Liver (tissue), 9 donors: ENCODE data around the gene ASCL5. TPM values are rescaled to one million over a fixed set of nuclear protein-coding genes. Genes with fewer than 3 reads are reported as not detected.

Experiments
- DNase-seq: peaks from one replicate; pipeline ENCODE4 v3.0.0-alpha.2; 2017; ENCODE audit warnings: low spot score
- H3K27ac ChIP-seq, 2 donors: one replicate each; pipeline ENCODE4 v1.7.0; 2013; ENCODE audit warnings: inconsistent platforms in 2 of 2, low read length in 2 of 2, control low read depth in 1 of 2, low read depth in 1 of 2, mild to moderate bottlenecking in 1 of 2
- H3K27me3 ChIP-seq, 4 donors: one replicate each; pipeline versions ENCODE4 v1.6.1 to v1.7.0; 2013; ENCODE audit warnings: low read length in 3 of 4, inconsistent platforms in 1 of 4, mild to moderate bottlenecking in 1 of 4, moderate library complexity in 1 of 4; ENCODE audit not compliant: control insufficient read depth in 4 of 4, insufficient read depth in 4 of 4
- H3K36me3 ChIP-seq, 4 donors: one replicate each; pipeline versions ENCODE4 v1.6.1 to v1.7.0; 2013; ENCODE audit warnings: low read length in 3 of 4, mild to moderate bottlenecking in 3 of 4, low read depth in 1 of 4, moderate library complexity in 1 of 4; ENCODE audit not compliant: control insufficient read depth in 4 of 4, insufficient read depth in 3 of 4
- H3K4me1 ChIP-seq, 4 donors: one replicate each; pipeline versions ENCODE4 v1.6.1 to v1.7.0; 2013; ENCODE audit warnings: low read length in 3 of 4, mild to moderate bottlenecking in 3 of 4, moderate library complexity in 1 of 4; ENCODE audit not compliant: control insufficient read depth in 4 of 4, insufficient read depth in 4 of 4
- H3K4me3 ChIP-seq, 3 donors: one replicate each; pipeline versions ENCODE4 v1.6.1 to v1.7.0; 2013; ENCODE audit warnings: low read length in 3 of 3, control low read depth in 1 of 3, low read depth in 1 of 3, mild to moderate bottlenecking in 1 of 3
- H3K9ac ChIP-seq, 2 donors: one replicate each; pipeline ENCODE4 v1.7.0; 2013; ENCODE audit warnings: low read length in 2 of 2, mild to moderate bottlenecking in 2 of 2, moderate library complexity in 2 of 2, control low read depth in 1 of 2, low read depth in 1 of 2
- H3K9me3 ChIP-seq, 4 donors: one replicate each; pipeline versions ENCODE4 v1.6.1 to v1.7.0; 2013; ENCODE audit warnings: low read length in 3 of 4; ENCODE audit not compliant: control insufficient read depth in 4 of 4
- ATF3 ChIP-seq: IDR thresholded peaks from 2 replicates; pipeline ENCODE4 v1.6.1; 2016; ENCODE audit warnings: antibody characterized with exemption
- CTCF ChIP-seq: fragments of 150-350 bp; IDR thresholded peaks from 2 replicates; pipeline ENCODE4 v1.5.1; 2017; ENCODE audit warnings: improper control_type of control experiment, low read depth, low read length; ENCODE audit not compliant: missing input control
- EGR1 ChIP-seq, 2 donors: IDR thresholded peaks; 2 replicates each; pipeline ENCODE4 v1.6.1; 2016 to 2018; ENCODE audit warnings: antibody characterized with exemption in 2 of 2, low read depth in 2 of 2
- FOXA1 ChIP-seq: IDR thresholded peaks from 2 replicates; pipeline ENCODE4 v1.6.1; 2016; ENCODE audit warnings: antibody characterized with exemption
- FOXA2 ChIP-seq: IDR thresholded peaks from 2 replicates; pipeline ENCODE4 v1.6.1; 2016; ENCODE audit warnings: antibody characterized with exemption
- GABPA ChIP-seq, 2 donors: IDR thresholded peaks in 1 of 2; conservative IDR thresholded peaks in 1 of 2; 2 replicates each; pipeline ENCODE4 v1.6.1; 2016; ENCODE audit warnings: antibody characterized with exemption in 2 of 2, mild to moderate bottlenecking in 1 of 2, moderate library complexity in 1 of 2
- HNF4A ChIP-seq, 2 donors: conservative IDR thresholded peaks; 2 replicates each; pipeline ENCODE4 v1.6.1; 2016; ENCODE audit warnings: antibody characterized with exemption in 2 of 2, mild to moderate bottlenecking in 2 of 2
- HNF4G ChIP-seq: IDR thresholded peaks from 2 replicates; pipeline ENCODE4 v1.6.1; 2016; ENCODE audit warnings: antibody characterized with exemption
- JUND ChIP-seq, 2 donors: IDR thresholded peaks; 2 replicates each; pipeline ENCODE4 v1.6.1; 2016; ENCODE audit warnings: antibody characterized with exemption in 2 of 2
- MAX ChIP-seq: IDR thresholded peaks from 2 replicates; pipeline ENCODE4 v1.6.1; 2016; ENCODE audit warnings: antibody characterized with exemption
- NR2F2 ChIP-seq: IDR thresholded peaks from 2 replicates; pipeline ENCODE4 v1.6.1; 2016; ENCODE audit warnings: antibody characterized with exemption
- RAD21 ChIP-seq, 2 donors: IDR thresholded peaks; 2 replicates each; pipeline ENCODE4 v1.6.1; 2016; ENCODE audit warnings: antibody characterized with exemption in 2 of 2, mild to moderate bottlenecking in 2 of 2
- REST ChIP-seq: IDR thresholded peaks from 2 replicates; pipeline ENCODE4 v1.6.1; 2016; ENCODE audit warnings: antibody characterized with exemption, mild to moderate bottlenecking
- RXRA ChIP-seq, 2 donors: IDR thresholded peaks; 2 replicates each; pipeline ENCODE4 v1.6.1; 2017 to 2018; ENCODE audit warnings: antibody characterized with exemption in 2 of 2, mild to moderate bottlenecking in 1 of 2
- SP1 ChIP-seq: IDR thresholded peaks from 2 replicates; pipeline ENCODE4 v1.6.1; 2018; ENCODE audit warnings: antibody characterized with exemption, mild to moderate bottlenecking
- TAF1 ChIP-seq: conservative IDR thresholded peaks from 2 replicates; pipeline ENCODE4 v1.6.1; 2016; ENCODE audit warnings: antibody characterized with exemption, mild to moderate bottlenecking
- YY1 ChIP-seq: IDR thresholded peaks from 2 replicates; pipeline ENCODE4 v1.6.1; 2016; ENCODE audit warnings: antibody characterized with exemption, mild to moderate bottlenecking
- ZBTB33 ChIP-seq: IDR thresholded peaks from 2 replicates; pipeline ENCODE4 v1.6.1; 2016; ENCODE audit warnings: antibody characterized with exemption
- WGBS: extraction: QIAGEN DNeasy Blood & Tissue Kit; methylation state at CpG from one replicate; pipeline ENCODE4 v1.1.7; 2013; 5-methylcytosine and 5-hydroxymethylcytosine counted together
- polyA plus RNA-seq, 2 donors: library from polyadenylated mRNA; stranded (reverse) in 1 of 2; unstranded in 1 of 2; fragments of 200-250 nt in 1 of 2; fragments of >200 nt in 1 of 2; fragmentation: Nextera tagmentation in 1 of 2; extraction: Ambion mirVana in 1 of 2; gene quantifications; one replicate each; pipeline versions ENCODE4 v1.2.1 to v1.2.3, GENCODE V29; 2013 to 2015
- total RNA-seq, 2 donors: library from RNA; depleted of rRNA; stranded (reverse); fragments of >200 nt; gene quantifications; one replicate each; pipeline ENCODE4 v1.2.3, GENCODE V29; 2014
- donor health status: healthy.
- donor health status: healthy.
- donor health status: healthy.
- donor health status: healthy.
- donor health status: healthy.

Gene ASCL5
- total and polyA plus RNA-seq, 4 donors = not detected

GRCh38 chr1:201145816-201146215 lies 18.8 kb upstream of the ASCL5 start:
- no peak for DNase-seq
- H3K27me3 ChIP-seq = no peaks in the 10 kb centered on the region

More at GRCh38 chr1:201145816-201146215, 18.8 kb upstream of the ASCL5 start:
- no peaks in the 10 kb centered on the region for H3K9me3 ChIP-seq
- H3K4me1 ChIP-seq = no peaks in the 10 kb centered on the region
- no peak overlapping the region for H3K4me3 ChIP-seq
- H3K36me3 ChIP-seq = peaks cover 0 to 58% (median 14%) of the 10 kb centered on the region in 4 donors
- no peak overlapping the region for H3K27ac ChIP-seq
- no peak overlapping the region for H3K9ac ChIP-seq
- TF ChIP-seq ATF3 (no peak), FOXA1 (no peak), JUND (IDR thresholded peaks at IDR 0.05) (no peak), MAX (no peak), EGR1 (IDR thresholded peaks at IDR 0.05; ENCODE audit: low read depth in 2 of 2) (no peak), REST (no peak), HNF4A (conservative IDR thresholded peaks at IDR 0.05) (no peak), HNF4G (no peak), YY1 (no peak), NR2F2 (no peak), ZBTB33 (no peak), GABPA (IDR thresholded peaks at IDR 0.05 in 1 of 2, conservative IDR thresholded peaks at IDR 0.05 in 1 of 2) (no peak), TAF1 (no peak), FOXA2 (no peak), RXRA (IDR thresholded peaks at IDR 0.05) (no peak), SP1 (no peak), CTCF (no peak), RAD21 (IDR thresholded peaks at IDR 0.05) (no peak)
- 92% methylated on average over 7 of the region's 7 CpGs for WGBS
